ENCODE data around the gene DAPK1.
A peak's percentile ranks its signal among the peaks of the same experiment; 100 is the strongest.
"Not testable (repeated sequence)": the region's sequence is repeated elsewhere in the genome, so short reads cannot be mapped to it uniquely, and the experiment has no call there.

Gene DAPK1

GRCh38 chr9:87741326-87741725 is 243.7 kb downstream of the DAPK1 start:
- no peaks in the 10 kb centered on the region for H3K27me3 Mint-ChIP-seq (ENCODE audit: low read depth)
- no peak overlapping the region for H3K27ac Mint-ChIP-seq
- no peak overlapping the region for H3K4me3 Mint-ChIP-seq
- no peak for TF ChIP-seq CTCF (IDR thresholded peaks at IDR 0.05; ENCODE audit: unreplicated experiment in 3 of 3)
- H3K4me1 Mint-ChIP-seq, result peaks cover 12% of the 10 kb centered on the region
- H3K9me3 Mint-ChIP-seq, result peaks cover 8% of the 10 kb centered on the region
- no peaks in the 10 kb centered on the region for H3K36me3 Mint-ChIP-seq (ENCODE audit: low read depth)

GRCh38 chr9:87741891-87742290 is 244.2 kb downstream of the DAPK1 start:
- Mint-ChIP-seq H3K36me3 (ENCODE audit: low read depth) (no peaks in the 10 kb centered on the region), H3K4me3 (no peak overlapping the region), H3K9me3 (peaks cover 8% of the 10 kb centered on the region), H3K4me1 (peaks cover 12% of the 10 kb centered on the region), H3K27me3 (ENCODE audit: low read depth) (no peaks in the 10 kb centered on the region), H3K27ac (no peak overlapping the region)
- no peak for TF ChIP-seq CTCF (IDR thresholded peaks at IDR 0.05; ENCODE audit: unreplicated experiment in 3 of 3)

GRCh38 chr9:87742813-87743428 is 245.3 kb downstream of the DAPK1 start:
- Mint-ChIP-seq H3K27ac (no peak overlapping the region), H3K36me3 (ENCODE audit: low read depth) (no peaks in the 10 kb centered on the region), H3K9me3 (peaks cover 8% of the 10 kb centered on the region), H3K4me1 (peaks cover 12% of the 10 kb centered on the region), H3K27me3 (ENCODE audit: low read depth) (no peaks in the 10 kb centered on the region), H3K4me3 (no peak overlapping the region)
- no peak for TF ChIP-seq CTCF (IDR thresholded peaks at IDR 0.05; ENCODE audit: unreplicated experiment in 3 of 3)

GRCh38 chr9:87744247-87744646 is 246.6 kb downstream of the DAPK1 start:
- H3K4me1 Mint-ChIP-seq, result peaks cover 12% of the 10 kb centered on the region
- H3K9me3 Mint-ChIP-seq; H3K27ac Mint-ChIP-seq; H3K27me3 Mint-ChIP-seq (ENCODE audit: low read depth); H3K36me3 Mint-ChIP-seq (ENCODE audit: low read depth); H3K4me3 Mint-ChIP-seq: not testable (repeated sequence)

GRCh38 chr9:87746186-87746585 is 248.5 kb downstream of the DAPK1 start:
- H3K4me3 Mint-ChIP-seq, result no peak overlapping the region
- H3K27me3 Mint-ChIP-seq (ENCODE audit: low read depth), result peaks cover 3% of the 10 kb centered on the region
- no peak for TF ChIP-seq CTCF (IDR thresholded peaks at IDR 0.05; ENCODE audit: unreplicated experiment in 3 of 3)
- peaks cover 8% of the 10 kb centered on the region for H3K9me3 Mint-ChIP-seq
- no peak overlapping the region for H3K27ac Mint-ChIP-seq
- peaks cover 9% of the 10 kb centered on the region for H3K4me1 Mint-ChIP-seq
- H3K36me3 Mint-ChIP-seq (ENCODE audit: low read depth), result no peaks in the 10 kb centered on the region

GRCh38 chr9:87748881-87749280 is 251.2 kb downstream of the DAPK1 start:
- Mint-ChIP-seq H3K4me3 (no peak overlapping the region), H3K9me3 (peaks cover 9% of the 10 kb centered on the region), H3K27ac (peak overlapping the region in 1 of 3 experiments; percentile 6), H3K4me1 (no peaks in the 10 kb centered on the region), H3K36me3 (ENCODE audit: low read depth) (no peaks in the 10 kb centered on the region), H3K27me3 (ENCODE audit: low read depth) (peaks cover 7% of the 10 kb centered on the region)
- TF ChIP-seq CTCF (IDR thresholded peaks at IDR 0.05; ENCODE audit: unreplicated experiment in 3 of 3), result no peak
